Measurements from ENCODE around the gene DOCK8. TPM values are rescaled to one million over a fixed set of nuclear protein-coding genes. Genes with fewer than 3 reads are reported as not detected.

The DOCK8 gene
- total RNA-seq, 4 donors from 2014 or later, result 11.6 to 46.1 (median 31.8) TPM

DNA sequence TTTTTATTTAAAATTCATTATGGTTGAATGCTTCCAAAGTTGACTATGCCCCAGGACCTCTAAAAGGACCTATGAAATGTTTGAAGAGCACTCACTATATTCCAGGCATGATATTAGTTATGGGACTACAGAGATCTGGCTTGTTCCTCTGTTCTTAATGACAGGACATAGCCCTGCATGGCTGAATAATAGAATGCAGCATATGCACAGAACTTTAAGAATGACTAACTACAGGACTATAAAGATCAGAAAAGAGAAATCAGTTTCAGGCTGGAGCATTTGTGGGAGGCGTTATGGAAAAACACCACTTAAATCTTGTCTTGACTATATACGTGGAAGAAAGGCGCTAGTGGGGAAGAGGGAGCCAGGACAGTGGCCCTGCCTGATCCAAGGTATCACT, 239.2 kb downstream of the DOCK8 start:
- H3K4me3 ChIP-seq, result no peak overlapping the region
- no peak overlapping the region for H3K27ac ChIP-seq
- ATAC-seq, result no peak
- peaks cover 0 to 74% of the 10 kb centered on the region in 2 donors for H3K36me3 ChIP-seq
- WGBS, 2 donors (ENCODE audit: low coverage in 1 of 2), result 86 to 87% methylated on average over 3 of the region's 3 CpGs
- H3K9me3 ChIP-seq, result no peaks in the 10 kb centered on the region
- H3K4me1 ChIP-seq, result no peaks in the 10 kb centered on the region
- TF ChIP-seq EP300 (IDR thresholded peaks at IDR 0.05) (no peak), POLR2AphosphoS5 (IDR thresholded peaks at IDR 0.05) (no peak), CTCF (IDR thresholded peaks at IDR 0.05) (no peak), POLR2A (IDR thresholded peaks at IDR 0.05) (no peak)
- no peaks in the 10 kb centered on the region for H3K27me3 ChIP-seq

- Histone ChIP-seq H3K36me3 (peaks cover 0 to 53% of the 10 kb centered on the region in 2 donors), H3K4me3 (no peak overlapping the region), H3K9me3 (no peaks in the 10 kb centered on the region), H3K27ac (no peak overlapping the region), H3K4me1 (no peaks in the 10 kb centered on the region), H3K27me3 (no peaks in the 10 kb centered on the region)
- TF ChIP-seq POLR2A (IDR thresholded peaks at IDR 0.05), result no peak
- TF ChIP-seq EP300 (IDR thresholded peaks at IDR 0.05), result no peak
- no peak for TF ChIP-seq CTCF (IDR thresholded peaks at IDR 0.05)
- TF ChIP-seq POLR2AphosphoS5 (IDR thresholded peaks at IDR 0.05), result no peak
- no peak for ATAC-seq
- WGBS, 2 donors (ENCODE audit: low coverage in 1 of 2), result 41 to 78% methylated on average over 3 to 5 of the region's 6 CpGs
Observed at GRCh38 chr9:456365-456764, 241.7 kb downstream of the DOCK8 start.

GRCh38 chr9:458590-458989, 243.9 kb downstream of the DOCK8 start:
- peaks cover 0 to 45% of the 10 kb centered on the region in 2 donors for H3K36me3 ChIP-seq
- 80 to 85% methylated on average over 2 to 6 of the region's 6 CpGs for WGBS, 2 donors (ENCODE audit: low coverage in 1 of 2)
- TF ChIP-seq POLR2A (IDR thresholded peaks at IDR 0.05) (no peak), CTCF (IDR thresholded peaks at IDR 0.05) (no peak), POLR2AphosphoS5 (IDR thresholded peaks at IDR 0.05) (no peak), EP300 (IDR thresholded peaks at IDR 0.05) (no peak)
- H3K27me3 ChIP-seq, result no peaks in the 10 kb centered on the region
- H3K27ac ChIP-seq, result no peak overlapping the region
- no peaks in the 10 kb centered on the region for H3K9me3 ChIP-seq
- H3K4me1 ChIP-seq, result no peaks in the 10 kb centered on the region
- H3K4me3 ChIP-seq, result no peak overlapping the region
- ATAC-seq, result no peak

- peaks cover 0 to 49% of the 10 kb centered on the region in 2 donors for H3K36me3 ChIP-seq
- no peaks in the 10 kb centered on the region for H3K4me1 ChIP-seq
- no peak for ATAC-seq
- H3K27ac ChIP-seq, result no peak overlapping the region
- H3K4me3 ChIP-seq, result no peak overlapping the region
- H3K27me3 ChIP-seq, result no peaks in the 10 kb centered on the region
- no peak for TF ChIP-seq EP300 (IDR thresholded peaks at IDR 0.05)
- TF ChIP-seq POLR2A (IDR thresholded peaks at IDR 0.05), result no peak
- TF ChIP-seq CTCF (IDR thresholded peaks at IDR 0.05), result no peak
- no peak for TF ChIP-seq POLR2AphosphoS5 (IDR thresholded peaks at IDR 0.05)
- no peaks in the 10 kb centered on the region for H3K9me3 ChIP-seq
- 80 to 85% methylated on average over 3 to 4 of the region's 4 CpGs for WGBS, 2 donors (ENCODE audit: low coverage in 1 of 2)
Observed at GRCh38 chr9:459491-460444, 245.1 kb downstream of the DOCK8 start.

DNA sequence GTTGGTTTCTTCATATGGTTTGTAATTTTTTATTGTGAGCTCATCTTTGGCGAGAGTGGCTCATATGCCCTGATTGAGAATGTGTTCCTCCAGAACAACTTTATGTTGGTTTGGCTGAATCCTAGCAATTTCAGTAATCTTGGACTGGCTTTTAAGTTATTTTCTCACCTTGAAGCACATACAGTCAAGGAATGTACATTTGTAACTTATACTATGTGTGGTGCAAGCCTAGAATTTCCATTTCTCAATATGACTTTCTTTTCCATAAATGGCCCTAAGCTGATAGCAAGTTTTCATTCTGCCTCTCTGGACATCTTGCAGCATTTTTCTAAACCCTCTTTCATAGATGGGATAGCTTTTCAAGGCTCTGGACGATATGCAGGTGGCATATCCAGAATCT, 247.5 kb downstream of the DOCK8 start:
- 79 to 80% methylated on average over 2 of the region's 2 CpGs for WGBS, 2 donors (ENCODE audit: low coverage in 1 of 2)
- Histone ChIP-seq H3K9me3 (no peaks in the 10 kb centered on the region), H3K4me3 (no peak overlapping the region), H3K36me3 (peaks cover 0 to 42% of the 10 kb centered on the region in 2 donors), H3K4me1 (no peaks in the 10 kb centered on the region), H3K27me3 (no peaks in the 10 kb centered on the region), H3K27ac (no peak overlapping the region)
- no peak for TF ChIP-seq POLR2A (IDR thresholded peaks at IDR 0.05)
- no peak for TF ChIP-seq POLR2AphosphoS5 (IDR thresholded peaks at IDR 0.05)
- no peak for TF ChIP-seq EP300 (IDR thresholded peaks at IDR 0.05)
- no peak for TF ChIP-seq CTCF (IDR thresholded peaks at IDR 0.05)
- no peak for ATAC-seq
